GM19467 (cell line): ENCODE data around the gene TRABD.

ENCODE experiments used
- ATAC-seq: cut with Tn5 transposase; IDR thresholded peaks from one replicate; pipeline ENCODE4 v1.9.1; 2021; ENCODE audit warnings: mild to moderate bottlenecking, moderate library complexity; ENCODE audit not compliant: unreplicated experiment

Gene TRABD

GRCh38 chr22:50216684-50217520 lies 31.2 kb downstream of the TRABD start:
- no peak for ATAC-seq

GRCh38 chr22:50217543-50218152 lies 31.9 kb downstream of the TRABD start:
- ATAC-seq: no peak

- ATAC-seq: no peak
Observed at GRCh38 chr22:50218153-50218995, 32.7 kb downstream of the TRABD start.

- ATAC-seq: no peak
Observed at GRCh38 chr22:50218996-50219727, 33.4 kb downstream of the TRABD start.

GRCh38 chr22:50219800-50220602 lies 34.3 kb downstream of the TRABD start:
- no peak for ATAC-seq

GRCh38 chr22:50220603-50221409 lies 35.1 kb downstream of the TRABD start:
- no peak for ATAC-seq

- ATAC-seq: no peak
Observed at GRCh38 chr22:50221410-50222300, 35.9 kb downstream of the TRABD start.

GRCh38 chr22:50222508-50222907 lies 36.8 kb downstream of the TRABD start:
- no peak for ATAC-seq

- ATAC-seq: no peak
Observed at GRCh38 chr22:50224071-50224470, 38.4 kb downstream of the TRABD start.

GRCh38 chr22:50225200-50225969 lies 39.7 kb downstream of the TRABD start:
- ATAC-seq: no peak

- no peak for ATAC-seq
Observed at GRCh38 chr22:50226063-50226874, 40.6 kb downstream of the TRABD start.

- no peak for ATAC-seq
Observed at GRCh38 chr22:50226875-50227165, 41.1 kb downstream of the TRABD start.

- ATAC-seq: no peak
Observed at GRCh38 chr22:50227579-50228215, 42.0 kb downstream of the TRABD start.

- no peak for ATAC-seq
Observed at GRCh38 chr22:50228366-50228765, 42.7 kb downstream of the TRABD start.

GRCh38 chr22:50229370-50229769 lies 43.7 kb downstream of the TRABD start:
- no peak for ATAC-seq

- ATAC-seq: no peak
Observed at GRCh38 chr22:50232481-50233151, 46.9 kb downstream of the TRABD start.
